GM23338 (cell line): ENCODE data around the gene ABCA13. TPM values are rescaled to one million over a fixed set of nuclear protein-coding genes. Genes with fewer than 3 reads are reported as not detected.

ENCODE experiments used
- ATAC-seq: fragments of 200-7000 bp; cut with Tn5 transposase; 3 replicates; pipeline ENCODE4 v1.9.1; 2020
- DNase-seq: peaks from one replicate; pipeline ENCODE4 v3.0.0-alpha.2; 2015; ENCODE audit warnings: low spot score
- H2AFZ ChIP-seq: fragments of 200-600 bp; sonication (generic); 2 replicates; pipeline ENCODE4 v1.8.0; 2016; ENCODE audit warnings: antibody characterized with exemption, mild to moderate bottlenecking, moderate library complexity
- H3F3A ChIP-seq: fragments of 200-600 bp; sonication (generic); replicated peaks from 2 replicates; pipeline ENCODE4 v1.8.0; 2017; ENCODE audit warnings: antibody characterized with exemption, mixed run types, low read depth
- H3K27ac ChIP-seq: fragments of 200-600 bp; sonication (generic); 2 replicates; pipeline ENCODE4 v1.6.1; 2016; ENCODE audit warnings: low read depth
- H3K27me3 ChIP-seq: fragments of 200-600 bp; sonication (generic); 2 replicates; pipeline ENCODE4 v1.8.0; 2016; ENCODE audit warnings: mild to moderate bottlenecking, mixed run types, moderate library complexity; ENCODE audit not compliant: insufficient read depth
- H3K36me3 ChIP-seq: fragments of 200-600 bp; sonication (generic); 2 replicates; pipeline ENCODE4 v1.8.0; 2016; ENCODE audit warnings: mild to moderate bottlenecking; ENCODE audit not compliant: insufficient read depth
- H3K4me1 ChIP-seq: fragments of 200-600 bp; sonication (generic); 2 replicates; pipeline ENCODE4 v1.8.0; 2016; ENCODE audit warnings: mild to moderate bottlenecking, moderate library complexity; ENCODE audit not compliant: insufficient read depth
- H3K4me2 ChIP-seq: fragments of 200-600 bp; sonication (generic); 2 replicates; pipeline ENCODE4 v1.7.1; 2017; ENCODE audit warnings: mixed run types
- H3K4me3 ChIP-seq: fragments of 200-600 bp; sonication (generic); 2 replicates; pipeline ENCODE4 v1.6.1; 2016; ENCODE audit warnings: mixed run types
- H3K79me2 ChIP-seq: fragments of 200-600 bp; sonication (generic); replicated peaks from 2 replicates; pipeline ENCODE4 v1.8.0; 2017; ENCODE audit warnings: mild to moderate bottlenecking; ENCODE audit not compliant: insufficient read depth
- H3K9me2 ChIP-seq: fragments of 200-600 bp; sonication (generic); 2 replicates; pipeline ENCODE4 v1.8.0; 2017; ENCODE audit not compliant: insufficient read depth
- H4K20me1 ChIP-seq: fragments of 200-600 bp; sonication (generic); replicated peaks from 2 replicates; pipeline ENCODE4 v1.8.0; 2017; ENCODE audit warnings: mild to moderate bottlenecking; ENCODE audit not compliant: insufficient read depth
- H3K27ac Mint-ChIP-seq: 2 replicates; pipeline ENCODE4 v1.8.0; 2020; ENCODE audit warnings: inconsistent platforms, mild to moderate bottlenecking, moderate library complexity, mixed read lengths
- H3K27me3 Mint-ChIP-seq: 3 replicates; pipeline ENCODE4 v1.8.0; 2022; ENCODE audit warnings: low read depth, mild to moderate bottlenecking, moderate library complexity, mixed read lengths, inconsistent platforms; ENCODE audit not compliant: insufficient read depth, poor library complexity
- H3K36me3 Mint-ChIP-seq: 3 replicates; pipeline ENCODE4 v1.8.0; 2021; ENCODE audit warnings: low read depth, mild to moderate bottlenecking, inconsistent platforms, moderate library complexity, mixed read lengths
- H3K4me1 Mint-ChIP-seq: 3 replicates; pipeline ENCODE4 v1.8.0; 2020; ENCODE audit warnings: mild to moderate bottlenecking, inconsistent platforms, mixed read lengths
- H3K4me3 Mint-ChIP-seq: 3 replicates; pipeline ENCODE4 v1.8.0; 2021; ENCODE audit warnings: moderate library complexity, mild to moderate bottlenecking, inconsistent platforms, mixed read lengths
- H3K9me3 Mint-ChIP-seq: 3 replicates; pipeline ENCODE4 v1.8.0; 2020; ENCODE audit warnings: moderate library complexity, mild to moderate bottlenecking, inconsistent platforms, mixed read lengths
- CREB1 ChIP-seq: fragments of 250-450 bp; sonication (Bioruptor Pico); IDR thresholded peaks from 2 replicates; pipeline ENCODE4 v1.5.0; 2020; ENCODE audit warnings: low read depth, mild to moderate bottlenecking, moderate library complexity
- CTCF ChIP-seq, 2 experiments: fragments of 200-600 bp in 1 of 2; sonication (generic) in 1 of 2; conservative IDR thresholded peaks; 2 replicates each; pipeline versions ENCODE4 v1.5.1 to v1.6.1; 2016 to 2017; ENCODE audit warnings: antibody characterized with exemption in 2 of 2, low read depth in 2 of 2, mild to moderate bottlenecking in 2 of 2, moderate library complexity in 1 of 2
- ETS1 ChIP-seq: IDR thresholded peaks from 2 replicates; pipeline ENCODE4 v1.6.1; 2016; ENCODE audit warnings: antibody characterized with exemption
- EZH2 ChIP-seq: fragments of 200-600 bp; sonication (generic); IDR thresholded peaks from one replicate; pipeline ENCODE4 v1.8.0; 2017; ENCODE audit warnings: antibody characterized with exemption, mild to moderate bottlenecking, low read depth; ENCODE audit not compliant: unreplicated experiment
- EZH2phosphoT487 ChIP-seq: fragments of 200-600 bp; sonication (generic); IDR thresholded peaks from one replicate; pipeline ENCODE4 v1.8.1; 2018; ENCODE audit warnings: antibody characterized with exemption; ENCODE audit not compliant: unreplicated experiment
- JUNB ChIP-seq: IDR thresholded peaks from one replicate; pipeline ENCODE4 v1.6.1; 2016; ENCODE audit warnings: antibody characterized with exemption; ENCODE audit not compliant: unreplicated experiment
- NANOG ChIP-seq: IDR thresholded peaks from 2 replicates; pipeline ENCODE4 v1.6.1; 2016; ENCODE audit warnings: antibody characterized with exemption, borderline replicate concordance
- POLR2AphosphoS5 ChIP-seq: IDR thresholded peaks from 2 replicates; pipeline ENCODE4 v1.6.1; 2016; ENCODE audit warnings: antibody characterized with exemption, low read depth
- REST ChIP-seq: IDR thresholded peaks from one replicate; pipeline ENCODE4 v1.6.1; 2018; ENCODE audit warnings: antibody characterized with exemption; ENCODE audit not compliant: unreplicated experiment
- STAT1 ChIP-seq: IDR thresholded peaks from one replicate; pipeline ENCODE4 v1.6.1; 2016; ENCODE audit warnings: antibody characterized with exemption; ENCODE audit not compliant: unreplicated experiment
- ZNF114 ChIP-seq: fragments of 250-450 bp; sonication (Bioruptor Pico); IDR thresholded peaks from 2 replicates; pipeline ENCODE4 v1.5.0; 2020; ENCODE audit warnings: mild to moderate bottlenecking, moderate library complexity
- ZNF331 ChIP-seq: fragments of 250-450 bp; sonication (Bioruptor Pico); IDR thresholded peaks from 2 replicates; pipeline ENCODE4 v1.5.0; 2020; ENCODE audit warnings: low read depth, mild to moderate bottlenecking, moderate library complexity
- polyA plus RNA-seq: library from polyadenylated mRNA; unstranded; fragments of >200 nt; fragmentation: Nextera tagmentation; extraction: Ambion mirVana; gene quantifications from 2 replicates; pipeline ENCODE4 v1.2.1, GENCODE V29; 2016
- total RNA-seq: library from RNA; depleted of rRNA; stranded (reverse); fragments of >200 nt; shearing (Covaris generic); gene quantifications from 2 replicates; pipeline ENCODE4 v1.2.3, GENCODE V29; 2014
- TF ChIP-seq, protein P1 (sequence below): fragments of 250-450 bp; sonication (Bioruptor Pico); IDR thresholded peaks from 2 replicates; pipeline ENCODE4 v1.5.0; 2020; ENCODE audit warnings: mild to moderate bottlenecking, moderate library complexity

Gene ABCA13
- total and polyA plus RNA-seq, 2 experiments from 2014 or later: 0.21 TPM; not detected in 1

GRCh38 chr7:48414011-48414732 is 242.9 kb downstream of the ABCA13 start:
- Mint-ChIP-seq H3K4me3 (no peak overlapping the region), H3K27ac (no peak overlapping the region), H3K4me1 (no peaks in the 10 kb centered on the region; the same call in 2 of the 3 replicates), H3K9me3 (peaks cover 2% of the 10 kb centered on the region; the same call in 1 of the 3 replicates), H3K36me3 (no peaks in the 10 kb centered on the region; the same call in 2 of the 3 replicates), H3K27me3 (peaks cover 5% of the 10 kb centered on the region)
- no peak overlapping the region for H3K27ac ChIP-seq
- H3K79me2 ChIP-seq: no peaks in the 10 kb centered on the region
- no peaks in the 10 kb centered on the region for H4K20me1 ChIP-seq
- no peak overlapping the region for H3K4me3 ChIP-seq
- H3K4me1 ChIP-seq: no peaks in the 10 kb centered on the region
- H3K9me2 ChIP-seq: no peaks in the 10 kb centered on the region; the same call in 1 of the 2 replicates
- H3K36me3 ChIP-seq: no peaks in the 10 kb centered on the region
- ATAC-seq (no peak), DNase-seq (no peak)
- H2AFZ ChIP-seq: no peak overlapping the region
- TF ChIP-seq ETS1 (no peak), EZH2phosphoT487 (no peak), REST (no peak), POLR2AphosphoS5 (no peak), ZNF114 (CRISPR knock-in tag) (no peak), NANOG (no peak), STAT1 (no peak), CREB1 (CRISPR knock-in tag) (no peak), JUNB (no peak), CTCF (conservative IDR thresholded peaks at IDR 0.05; ENCODE audit: low read depth in 2 of 2) (no peak), ZNF331 (CRISPR knock-in tag) (no peak), EZH2 (no peak)
- TF ChIP-seq, protein P1, sequence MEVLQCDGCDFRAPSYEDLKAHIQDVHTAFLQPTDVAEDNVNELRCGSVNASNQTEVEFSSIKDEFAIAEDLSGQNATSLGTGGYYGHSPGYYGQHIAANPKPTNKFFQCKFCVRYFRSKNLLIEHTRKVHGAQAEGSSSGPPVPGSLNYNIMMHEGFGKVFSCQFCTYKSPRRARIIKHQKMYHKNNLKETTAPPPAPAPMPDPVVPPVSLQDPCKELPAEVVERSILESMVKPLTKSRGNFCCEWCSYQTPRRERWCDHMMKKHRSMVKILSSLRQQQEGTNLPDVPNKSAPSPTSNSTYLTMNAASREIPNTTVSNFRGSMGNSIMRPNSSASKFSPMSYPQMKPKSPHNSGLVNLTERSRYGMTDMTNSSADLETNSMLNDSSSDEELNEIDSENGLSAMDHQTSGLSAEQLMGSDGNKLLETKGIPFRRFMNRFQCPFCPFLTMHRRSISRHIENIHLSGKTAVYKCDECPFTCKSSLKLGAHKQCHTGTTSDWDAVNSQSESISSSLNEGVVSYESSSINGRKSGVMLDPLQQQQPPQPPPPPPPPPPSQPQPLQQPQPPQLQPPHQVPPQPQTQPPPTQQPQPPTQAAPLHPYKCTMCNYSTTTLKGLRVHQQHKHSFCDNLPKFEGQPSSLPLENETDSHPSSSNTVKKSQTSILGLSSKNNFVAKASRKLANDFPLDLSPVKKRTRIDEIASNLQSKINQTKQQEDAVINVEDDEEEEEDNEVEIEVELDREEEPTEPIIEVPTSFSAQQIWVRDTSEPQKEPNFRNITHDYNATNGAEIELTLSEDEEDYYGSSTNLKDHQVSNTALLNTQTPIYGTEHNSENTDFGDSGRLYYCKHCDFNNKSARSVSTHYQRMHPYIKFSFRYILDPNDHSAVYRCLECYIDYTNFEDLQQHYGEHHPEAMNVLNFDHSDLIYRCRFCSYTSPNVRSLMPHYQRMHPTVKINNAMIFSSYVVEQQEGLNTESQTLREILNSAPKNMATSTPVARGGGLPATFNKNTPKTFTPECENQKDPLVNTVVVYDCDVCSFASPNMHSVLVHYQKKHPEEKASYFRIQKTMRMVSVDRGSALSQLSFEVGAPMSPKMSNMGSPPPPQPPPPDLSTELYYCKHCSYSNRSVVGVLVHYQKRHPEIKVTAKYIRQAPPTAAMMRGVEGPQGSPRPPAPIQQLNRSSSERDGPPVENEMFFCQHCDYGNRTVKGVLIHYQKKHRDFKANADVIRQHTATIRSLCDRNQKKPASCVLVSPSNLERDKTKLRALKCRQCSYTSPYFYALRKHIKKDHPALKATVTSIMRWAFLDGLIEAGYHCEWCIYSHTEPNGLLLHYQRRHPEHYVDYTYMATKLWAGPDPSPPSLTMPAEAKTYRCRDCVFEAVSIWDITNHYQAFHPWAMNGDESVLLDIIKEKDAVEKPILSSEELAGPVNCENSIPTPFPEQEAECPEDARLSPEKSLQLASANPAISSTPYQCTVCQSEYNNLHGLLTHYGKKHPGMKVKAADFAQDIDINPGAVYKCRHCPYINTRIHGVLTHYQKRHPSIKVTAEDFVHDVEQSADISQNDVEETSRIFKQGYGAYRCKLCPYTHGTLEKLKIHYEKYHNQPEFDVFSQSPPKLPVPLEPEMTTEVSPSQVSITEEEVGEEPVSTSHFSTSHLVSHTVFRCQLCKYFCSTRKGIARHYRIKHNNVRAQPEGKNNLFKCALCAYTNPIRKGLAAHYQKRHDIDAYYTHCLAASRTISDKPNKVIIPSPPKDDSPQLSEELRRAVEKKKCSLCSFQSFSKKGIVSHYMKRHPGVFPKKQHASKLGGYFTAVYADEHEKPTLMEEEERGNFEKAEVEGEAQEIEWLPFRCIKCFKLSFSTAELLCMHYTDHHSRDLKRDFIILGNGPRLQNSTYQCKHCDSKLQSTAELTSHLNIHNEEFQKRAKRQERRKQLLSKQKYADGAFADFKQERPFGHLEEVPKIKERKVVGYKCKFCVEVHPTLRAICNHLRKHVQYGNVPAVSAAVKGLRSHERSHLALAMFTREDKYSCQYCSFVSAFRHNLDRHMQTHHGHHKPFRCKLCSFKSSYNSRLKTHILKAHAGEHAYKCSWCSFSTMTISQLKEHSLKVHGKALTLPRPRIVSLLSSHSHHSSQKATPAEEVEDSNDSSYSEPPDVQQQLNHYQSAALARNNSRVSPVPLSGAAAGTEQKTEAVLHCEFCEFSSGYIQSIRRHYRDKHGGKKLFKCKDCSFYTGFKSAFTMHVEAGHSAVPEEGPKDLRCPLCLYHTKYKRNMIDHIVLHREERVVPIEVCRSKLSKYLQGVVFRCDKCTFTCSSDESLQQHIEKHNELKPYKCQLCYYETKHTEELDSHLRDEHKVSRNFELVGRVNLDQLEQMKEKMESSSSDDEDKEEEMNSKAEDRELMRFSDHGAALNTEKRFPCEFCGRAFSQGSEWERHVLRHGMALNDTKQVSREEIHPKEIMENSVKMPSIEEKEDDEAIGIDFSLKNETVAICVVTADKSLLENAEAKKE (CRISPR knock-in tag): no peak
- no peaks in the 10 kb centered on the region for H3F3A ChIP-seq
- no peak overlapping the region for H3K4me2 ChIP-seq
- no peaks in the 10 kb centered on the region for H3K27me3 ChIP-seq
